Endothelial cell of umbilical vein (primary cell): Measurements from ENCODE around the gene ZNF439. TPM values are rescaled to one million over a fixed set of nuclear protein-coding genes. Genes with fewer than 3 reads are reported as not detected.
"Not testable (repeated sequence)": the region's sequence is repeated elsewhere in the genome, so short reads cannot be mapped to it uniquely, and the experiment has no call there.

Experiments
- BruUV-seq: library from RNA; stranded (reverse); fragments of 400-500 nt; replicated peaks from 2 replicates; lab custom pipeline; 2021; lab: Mats Ljungman, UMichigan
- CTCF ChIA-PET: fragments of 300-600, 350-600 bp; sonication (Branson Sonifier 250); formaldehyde crosslinking; loops from one replicate; lab custom pipeline; 2021; ENCODE audit warnings: antibody characterized with exemption, inconsistent platforms; lab: Charles Lee
- POLR2A ChIA-PET: fragments of 300-600, 350-600 bp; sonication (Branson Sonifier 250); formaldehyde crosslinking; loops from one replicate; lab custom pipeline; 2021; ENCODE audit warnings: antibody characterized with exemption, inconsistent platforms; lab: Charles Lee
- DNase-seq: peaks from one replicate; pipeline ENCODE4 v3.0.0-alpha.2; 2011; ENCODE audit warnings: low read depth, low spot score
- FAIRE-seq: peaks from 2 replicates; lab custom pipeline; 2011; peaks lifted over from hg19 to GRCh38; lab: Jason Lieb, UNC
- H2AFZ ChIP-seq: 2 replicates; pipeline ENCODE4 v1.6.0; 2012; ENCODE audit warnings: low read depth, low read length, control low read depth, inconsistent platforms
- H3K27ac ChIP-seq: 2 replicates; pipeline ENCODE4 v1.5.1; 2011; ENCODE audit warnings: low read depth, mild to moderate bottlenecking, control low read depth, low read length, moderate library complexity; ENCODE audit not compliant: insufficient read depth
- H3K27me3 ChIP-seq, 2 experiments: 2 replicates each; pipeline versions ENCODE4 v1.6.0 to v1.6.1; 2011; ENCODE audit warnings: low read length in 2 of 2, mixed read lengths in 1 of 2; ENCODE audit not compliant: control insufficient read depth in 2 of 2, insufficient read depth in 2 of 2
- H3K36me3 ChIP-seq, 2 experiments: 2 replicates in 1 of 2; 3 replicates in 1 of 2; pipeline ENCODE4 v1.5.1; 2011; ENCODE audit warnings: low read length in 2 of 2, mild to moderate bottlenecking in 1 of 2, moderate library complexity in 1 of 2; ENCODE audit not compliant: control insufficient read depth in 2 of 2, insufficient read depth in 2 of 2; ENCODE audit errors: extremely low read depth in 1 of 2
- H3K4me1 ChIP-seq: 3 replicates; pipeline ENCODE4 v1.5.1; 2011; ENCODE audit warnings: mild to moderate bottlenecking, low read length; ENCODE audit not compliant: control insufficient read depth, insufficient read depth; ENCODE audit errors: extremely low read depth
- H3K4me2 ChIP-seq: 2 replicates; pipeline ENCODE4 v1.6.1; 2011; ENCODE audit warnings: low read length, control low read depth, mixed read lengths; ENCODE audit not compliant: insufficient read depth
- H3K4me3 ChIP-seq, 3 experiments: fragments of 200-600 bp in 1 of 3; sonication (generic), shearing (Covaris generic) in 1 of 3; replicated peaks in 1 of 3; 2 replicates each; pipeline ENCODE4 v1.5.1; 2011 to 2016; ENCODE audit warnings: control low read depth in 3 of 3, low read length in 3 of 3, mild to moderate bottlenecking in 2 of 3, inconsistent platforms in 1 of 3, low read depth in 1 of 3, moderate library complexity in 1 of 3; ENCODE audit not compliant: insufficient read depth in 1 of 3
- H3K79me2 ChIP-seq: 2 replicates; pipeline ENCODE4 v1.6.0; 2012; ENCODE audit warnings: low read length, inconsistent platforms; ENCODE audit not compliant: control insufficient read depth, insufficient read depth
- H3K9ac ChIP-seq: replicated peaks from 2 replicates; pipeline ENCODE3; 2011; ENCODE audit warnings: low read length, control low read depth; ENCODE audit not compliant: insufficient read depth; ENCODE audit errors: extremely low read depth
- H3K9me1 ChIP-seq: replicated peaks from 3 replicates; pipeline ENCODE4 v1.6.0; 2011; ENCODE audit warnings: mild to moderate bottlenecking, low read length; ENCODE audit not compliant: control insufficient read depth, insufficient read depth; ENCODE audit errors: extremely low read depth
- H3K9me3 ChIP-seq: replicated peaks from 2 replicates; pipeline ENCODE4 v1.5.1; 2012; ENCODE audit warnings: low read length, inconsistent platforms; ENCODE audit not compliant: control insufficient read depth, insufficient read depth
- H4K20me1 ChIP-seq: replicated peaks from 2 replicates; pipeline ENCODE3; 2011; ENCODE audit warnings: mild to moderate bottlenecking, low read length; ENCODE audit not compliant: control insufficient read depth, insufficient read depth; ENCODE audit errors: extremely low read depth
- dilution Hi-C: fragments of 300-500 bp; cut with MboI; formaldehyde crosslinking; loops from one replicate; pipeline ENCODE4 v1.15.0; 2019; ENCODE audit warnings: low sequenced_read_pairs; ENCODE audit not compliant: extremely low pct_ligation_motif_present
- intact Hi-C: fragments of 100-400 bp; cut with micrococcal nuclease; formaldehyde crosslinking; loops from one replicate; pipeline ENCODE4 v1.10.0; 2022
- polyA plus RNA-seq, 4 experiments: library from polyadenylated mRNA; depleted of rRNA in 3 of 4; stranded (reverse) in 3 of 4; unstranded in 1 of 4; fragments of >200 nt; gene quantifications; 2 replicates each; pipeline versions ENCODE4 v1.2.1 to v1.2.3, GENCODE V29; 2011 to 2012; ENCODE audit warnings: missing spikeins in 1 of 4
- total RNA-seq: library from RNA; stranded (reverse); gene quantifications from 2 replicates; pipeline ENCODE4 v1.2.3, GENCODE V29; 2021

The ZNF439 gene
- total and polyA plus RNA-seq, 2 donors (not counting 3 experiments of a cell fraction or from before 2014, with no cell fraction given), result 0.12 to 0.33 TPM

DNA sequence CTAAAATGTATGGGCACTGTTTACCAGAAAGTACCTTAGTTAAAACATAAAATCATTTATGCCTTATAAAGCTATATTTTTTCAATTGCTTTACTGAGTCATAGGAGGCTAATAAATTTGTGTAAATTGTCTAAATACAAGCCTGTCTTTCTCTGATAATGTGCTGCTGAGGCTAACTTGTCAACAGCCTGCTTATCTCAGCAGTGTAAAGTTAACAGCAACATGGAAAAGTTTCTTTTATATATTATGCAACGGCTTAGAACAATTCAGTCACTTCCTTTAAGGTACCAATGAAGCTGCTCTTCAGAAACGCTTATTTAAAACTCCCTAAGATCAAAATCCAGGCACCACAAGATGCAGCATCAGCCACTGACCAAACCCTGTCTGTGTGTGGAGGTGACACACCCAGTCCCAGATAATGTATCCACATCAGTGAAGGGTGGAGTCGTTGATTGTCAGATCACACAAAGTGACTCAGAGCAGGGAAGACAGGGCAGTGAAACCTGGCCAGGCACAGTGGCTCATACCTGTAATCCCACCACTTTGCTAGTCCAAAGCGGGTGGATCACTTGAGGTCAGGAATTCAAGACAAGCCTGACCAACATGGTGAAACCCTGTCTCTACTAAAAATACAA lies 66.0 kb downstream of the ZNF439 start:
- H3K9ac ChIP-seq, DNase-seq, intact Hi-C loops, H2AFZ ChIP-seq, H4K20me1 ChIP-seq, H3K79me2 ChIP-seq, dilution Hi-C loops, H3K27me3 ChIP-seq, POLR2A ChIA-PET, H3K4me3 ChIP-seq, FAIRE-seq, BruUV-seq, H3K4me1 ChIP-seq, H3K9me1 ChIP-seq, H3K36me3 ChIP-seq, H3K9me3 ChIP-seq, H3K27ac ChIP-seq, H3K4me2 ChIP-seq, CTCF ChIA-PET: not testable (repeated sequence)

Other genes starting within 250 kb of the ZNF439 start
- 3.8 and 4.4 TPM in 2 replicates for gene ZNF823, start 109.8 kb upstream of the ZNF439 start, total RNA-seq
- 1.1 and 1.4 TPM in 2 replicates for gene ZNF823, start 109.8 kb upstream of the ZNF439 start, polyA plus RNA-seq
- 2.4 and 4.5 TPM in 2 replicates for gene ZNF441, start 81.7 kb upstream of the ZNF439 start, total RNA-seq
- gene ZNF441, start 81.7 kb upstream of the ZNF439 start, polyA plus RNA-seq, result 1.2 and 1.9 TPM in 2 replicates
- 0.85 and 1.1 TPM in 2 replicates for gene ZNF491, start 50.2 kb upstream of the ZNF439 start, total RNA-seq
- gene ZNF491, start 50.2 kb upstream of the ZNF439 start, polyA plus RNA-seq, result 0.35 and 0.55 TPM in 2 replicates
- 9.1 and 13.3 TPM in 2 replicates for gene ZNF440, start 34.5 kb upstream of the ZNF439 start, total RNA-seq
- gene ZNF440, start 34.5 kb upstream of the ZNF439 start, polyA plus RNA-seq, result 1.5 and 2.2 TPM in 2 replicates
- gene ZNF69, start 39.1 kb downstream of the ZNF439 start, total RNA-seq, result 1.2 and 5.6 TPM in 2 replicates
- gene ZNF69, start 39.1 kb downstream of the ZNF439 start, polyA plus RNA-seq, result 1.4 and 1.9 TPM in 2 replicates
- gene ZNF700, start 76.4 kb downstream of the ZNF439 start, total RNA-seq, result 6.9 and 7.9 TPM in 2 replicates
- gene ZNF700, start 76.4 kb downstream of the ZNF439 start, polyA plus RNA-seq, result 1.8 and 2.3 TPM in 2 replicates
- 0.48 and 0.77 TPM in 2 replicates for gene ZNF763, start 116.3 kb downstream of the ZNF439 start, total RNA-seq
- 0.17 and 0.22 TPM in 2 replicates for gene ZNF763, start 116.3 kb downstream of the ZNF439 start, polyA plus RNA-seq
- 0.42 and 1.8 TPM in 2 replicates for gene ZNF433, start 187.0 kb downstream of the ZNF439 start, total RNA-seq
- 1.3 and 2.1 TPM in 2 replicates for gene ZNF433, start 187.0 kb downstream of the ZNF439 start, polyA plus RNA-seq
- gene ZNF878, start 204.2 kb downstream of the ZNF439 start, total RNA-seq, result 0.51 TPM in 1 of 2 replicates, not detected in the other
- not detected in 2 replicates for gene ZNF878, start 204.2 kb downstream of the ZNF439 start, polyA plus RNA-seq
- 0.90 and 3.8 TPM in 2 replicates for gene ZNF844, start 216.0 kb downstream of the ZNF439 start, total RNA-seq
- 0.88 and 0.90 TPM in 2 replicates for gene ZNF844, start 216.0 kb downstream of the ZNF439 start, polyA plus RNA-seq